ENCODE measurements around the gene RBFOX2.
"Not testable (repeated sequence)": the region's sequence is repeated elsewhere in the genome, so short reads cannot be mapped to it uniquely, and the experiment has no call there.

The RBFOX2 gene

DNA sequence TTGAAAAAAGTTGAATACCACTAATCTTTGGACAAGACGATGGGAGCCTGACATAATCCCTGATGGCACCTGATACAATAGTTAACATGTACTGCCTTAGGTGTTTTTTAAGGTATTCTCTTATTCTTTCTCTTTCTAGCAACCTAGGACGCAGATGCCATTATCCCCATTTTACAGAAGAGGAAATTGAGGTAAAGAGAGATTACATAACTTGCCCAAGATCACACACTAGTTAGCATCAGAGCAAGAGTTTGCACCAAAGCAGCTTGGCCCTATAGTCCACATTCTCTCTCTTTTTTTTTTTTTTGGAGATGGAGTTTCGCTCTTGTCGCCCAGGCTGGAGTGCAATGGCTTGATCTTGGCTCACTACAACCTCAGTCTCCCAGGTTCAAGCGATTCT lies 35.7 kb upstream of the RBFOX2 start:
- TF ChIP-seq, protein P1, sequence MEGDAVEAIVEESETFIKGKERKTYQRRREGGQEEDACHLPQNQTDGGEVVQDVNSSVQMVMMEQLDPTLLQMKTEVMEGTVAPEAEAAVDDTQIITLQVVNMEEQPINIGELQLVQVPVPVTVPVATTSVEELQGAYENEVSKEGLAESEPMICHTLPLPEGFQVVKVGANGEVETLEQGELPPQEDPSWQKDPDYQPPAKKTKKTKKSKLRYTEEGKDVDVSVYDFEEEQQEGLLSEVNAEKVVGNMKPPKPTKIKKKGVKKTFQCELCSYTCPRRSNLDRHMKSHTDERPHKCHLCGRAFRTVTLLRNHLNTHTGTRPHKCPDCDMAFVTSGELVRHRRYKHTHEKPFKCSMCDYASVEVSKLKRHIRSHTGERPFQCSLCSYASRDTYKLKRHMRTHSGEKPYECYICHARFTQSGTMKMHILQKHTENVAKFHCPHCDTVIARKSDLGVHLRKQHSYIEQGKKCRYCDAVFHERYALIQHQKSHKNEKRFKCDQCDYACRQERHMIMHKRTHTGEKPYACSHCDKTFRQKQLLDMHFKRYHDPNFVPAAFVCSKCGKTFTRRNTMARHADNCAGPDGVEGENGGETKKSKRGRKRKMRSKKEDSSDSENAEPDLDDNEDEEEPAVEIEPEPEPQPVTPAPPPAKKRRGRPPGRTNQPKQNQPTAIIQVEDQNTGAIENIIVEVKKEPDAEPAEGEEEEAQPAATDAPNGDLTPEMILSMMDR (IDR thresholded peaks at IDR 0.05; ENCODE audit: poor library complexity, severe bottlenecking) = no peak
- Histone ChIP-seq H3K27ac (ENCODE audit: poor library complexity, severe bottlenecking) (no peak overlapping the region), H3K36me3 (ENCODE audit: low read depth) (no peaks in the 10 kb centered on the region), H3K4me1 (ENCODE audit: insufficient read depth, poor library complexity, severe bottlenecking) (no peaks in the 10 kb centered on the region), H3K4me3 (ENCODE audit: severe bottlenecking) (no peak overlapping the region), H3K9me3 (ENCODE audit: severe bottlenecking) (no peaks in the 10 kb centered on the region), H3K27me3 (ENCODE audit: insufficient read depth, poor library complexity, severe bottlenecking) (no peaks in the 10 kb centered on the region)
- DNase-seq (ENCODE audit: low spot score) (no peak), ATAC-seq (ENCODE audit: low read depth) (no peak)

DNA sequence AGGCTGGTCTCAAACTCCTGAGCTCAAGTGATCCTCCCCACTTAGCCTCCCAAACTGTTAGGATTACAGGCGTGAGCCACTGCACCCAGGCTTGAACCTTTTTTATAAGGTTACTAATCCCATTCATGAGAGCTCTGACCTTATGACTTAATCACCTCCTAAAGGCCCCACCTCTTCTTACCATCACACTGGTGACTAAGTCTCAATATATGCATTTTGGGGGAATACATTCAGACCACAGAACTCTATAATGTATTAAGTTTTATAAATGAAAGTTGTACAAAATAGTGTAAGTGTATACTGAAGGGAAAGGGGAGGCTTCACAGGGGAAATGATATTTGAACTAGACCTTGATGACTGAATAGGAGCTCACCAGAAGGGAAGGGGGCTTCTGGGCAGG lies 28.4 kb upstream of the RBFOX2 start:
- peaks cover 21% of the 10 kb centered on the region for H3K4me1 ChIP-seq (ENCODE audit: insufficient read depth, poor library complexity, severe bottlenecking)
- ATAC-seq (ENCODE audit: low read depth) (peak; percentile 78), DNase-seq (ENCODE audit: low spot score) (no peak)
- no peaks in the 10 kb centered on the region for H3K27me3 ChIP-seq (ENCODE audit: insufficient read depth, poor library complexity, severe bottlenecking)
- TF ChIP-seq, protein P1 (IDR thresholded peaks at IDR 0.05; ENCODE audit: poor library complexity, severe bottlenecking) = no peak
- no peaks in the 10 kb centered on the region for H3K36me3 ChIP-seq (ENCODE audit: low read depth)
- peak overlapping the region; percentile 47 for H3K27ac ChIP-seq (ENCODE audit: poor library complexity, severe bottlenecking)
- no peak overlapping the region for H3K4me3 ChIP-seq (ENCODE audit: severe bottlenecking)
- H3K9me3 ChIP-seq (ENCODE audit: severe bottlenecking) = no peaks in the 10 kb centered on the region

DNA sequence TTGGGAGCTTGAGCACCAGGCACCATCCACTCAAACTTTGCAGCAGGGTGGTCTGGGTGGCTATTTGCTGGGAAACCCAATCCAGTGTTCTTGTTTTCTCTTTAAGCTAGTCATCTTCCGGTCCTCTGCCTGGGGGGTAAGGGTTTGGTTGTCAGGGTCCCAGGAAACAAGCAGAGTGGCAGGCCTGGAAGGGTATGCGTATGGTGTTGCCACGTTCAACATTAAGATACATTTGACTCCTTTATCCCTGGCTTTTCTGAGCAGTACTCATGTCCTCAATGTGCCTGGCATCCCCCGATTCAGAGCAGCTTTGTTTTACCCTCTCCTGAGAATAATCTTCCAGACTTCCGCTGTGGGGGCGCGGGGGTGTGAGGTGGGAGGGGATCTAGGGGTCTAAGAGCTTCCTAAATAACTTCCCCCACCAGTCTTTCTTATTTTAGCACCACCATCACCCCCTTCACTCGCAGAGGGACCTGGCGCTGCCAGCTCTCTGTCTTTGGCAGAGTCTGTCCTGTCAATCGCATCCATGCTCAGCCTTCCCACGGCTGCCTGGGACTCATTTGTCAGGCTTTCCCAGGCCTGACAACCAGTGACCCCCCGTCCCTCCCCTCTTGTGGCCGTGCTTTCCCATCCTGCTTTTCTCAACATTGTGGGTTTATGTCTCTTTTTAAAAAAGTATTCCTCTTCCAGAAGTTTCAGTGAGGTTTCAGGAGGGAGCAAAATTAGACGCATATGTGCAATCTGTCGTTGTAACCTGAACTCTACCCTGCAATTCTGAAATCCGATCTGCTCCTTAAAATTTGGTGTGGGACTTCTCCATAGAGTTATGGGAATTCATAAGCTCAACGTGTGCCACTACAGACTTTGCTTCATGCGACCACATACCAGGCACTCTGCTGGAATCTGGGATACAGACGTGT lies 27.0 kb upstream of the RBFOX2 start:
- TF ChIP-seq, protein P1 (IDR thresholded peaks at IDR 0.05; ENCODE audit: poor library complexity, severe bottlenecking) = no peak
- DNase-seq (ENCODE audit: low spot score) = no peak

DNA sequence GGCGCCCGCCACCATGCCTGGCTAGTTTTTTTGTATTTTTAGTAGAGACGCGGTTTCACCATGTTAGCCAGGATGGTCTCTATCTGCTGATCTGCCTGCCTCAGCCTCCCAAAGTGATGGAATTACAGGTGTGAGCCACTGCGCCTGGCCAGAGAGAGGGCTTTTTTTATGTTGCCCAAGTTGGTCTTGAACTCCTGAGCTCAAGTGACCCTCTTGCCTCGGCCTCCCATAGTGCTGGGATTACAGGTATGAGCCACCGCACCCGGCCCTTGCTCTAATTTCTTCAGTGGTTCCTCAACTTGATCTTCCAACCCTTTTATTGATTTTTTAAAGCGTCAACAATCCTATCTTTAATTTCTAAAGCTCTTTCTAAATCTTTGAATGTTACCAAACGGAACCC lies 25.8 kb upstream of the RBFOX2 start:
- not testable (repeated sequence) for H3K27me3 ChIP-seq (ENCODE audit: insufficient read depth, poor library complexity, severe bottlenecking); H3K9me3 ChIP-seq (ENCODE audit: severe bottlenecking); H3K36me3 ChIP-seq (ENCODE audit: low read depth); H3K4me3 ChIP-seq (ENCODE audit: severe bottlenecking); DNase-seq (ENCODE audit: low spot score); H3K27ac ChIP-seq (ENCODE audit: poor library complexity, severe bottlenecking); ATAC-seq (ENCODE audit: low read depth)
- peaks cover 22% of the 10 kb centered on the region for H3K4me1 ChIP-seq (ENCODE audit: insufficient read depth, poor library complexity, severe bottlenecking)

More for the DNA sequence above, 27.0 kb upstream of the RBFOX2 start:
- Histone ChIP-seq H3K9me3 (ENCODE audit: severe bottlenecking) (no peaks in the 10 kb centered on the region), H3K27me3 (ENCODE audit: insufficient read depth, poor library complexity, severe bottlenecking) (no peaks in the 10 kb centered on the region), H3K27ac (ENCODE audit: poor library complexity, severe bottlenecking) (no peak overlapping the region), H3K36me3 (ENCODE audit: low read depth) (no peaks in the 10 kb centered on the region), H3K4me1 (ENCODE audit: insufficient read depth, poor library complexity, severe bottlenecking) (peaks cover 21% of the 10 kb centered on the region), H3K4me3 (ENCODE audit: severe bottlenecking) (no peak overlapping the region)
- ATAC-seq (ENCODE audit: low read depth) = no peak

DNA sequence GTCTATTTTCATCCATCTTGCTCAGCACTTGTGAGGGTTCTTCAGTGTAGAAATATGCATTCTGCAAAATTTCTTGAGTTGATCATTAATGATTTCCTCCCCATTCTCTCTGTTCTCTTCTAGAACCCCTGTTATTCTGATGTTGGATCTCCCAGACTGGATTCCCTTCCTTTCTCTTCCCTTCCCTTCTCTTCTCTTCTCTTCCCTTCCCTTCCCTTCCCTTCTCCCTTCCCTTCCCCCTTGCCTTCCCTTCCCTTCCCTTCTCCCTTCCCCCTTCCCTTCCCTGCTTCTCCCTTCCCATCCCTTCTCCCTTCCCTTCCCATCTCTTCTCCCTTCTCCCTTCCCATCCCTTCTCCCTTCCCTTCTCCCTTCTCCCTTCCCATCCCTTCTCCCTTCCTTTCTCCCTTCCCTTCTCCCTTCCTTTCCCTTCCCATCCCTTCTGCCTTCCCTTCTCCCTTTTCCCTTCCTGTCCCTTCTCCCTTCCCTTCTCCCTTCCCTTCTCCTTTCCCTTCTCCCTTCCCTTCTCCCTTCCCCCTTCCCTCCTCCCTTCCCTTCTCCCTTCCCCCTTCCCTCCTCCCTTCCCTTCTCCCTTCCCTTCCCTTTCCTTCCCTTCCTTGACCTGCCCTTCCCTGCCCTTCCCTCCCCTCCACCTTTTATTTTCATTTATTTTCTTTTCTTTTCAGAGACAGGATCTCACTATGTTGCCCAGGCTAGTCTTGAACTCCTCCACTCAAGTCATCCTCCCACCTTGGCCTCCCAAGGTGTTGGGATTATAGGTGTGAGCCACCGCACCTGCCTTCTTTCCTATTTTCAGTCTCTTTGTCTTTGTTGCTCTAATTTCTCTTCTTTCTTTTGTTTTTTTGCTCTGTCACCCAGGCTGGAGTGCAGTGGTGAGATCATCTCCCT lies 24.9 kb upstream of the RBFOX2 start:
- ATAC-seq (ENCODE audit: low read depth) (no peak), DNase-seq (ENCODE audit: low spot score) (no peak)
- Histone ChIP-seq H3K27me3 (ENCODE audit: insufficient read depth, poor library complexity, severe bottlenecking) (no peaks in the 10 kb centered on the region), H3K27ac (ENCODE audit: poor library complexity, severe bottlenecking) (peak overlapping the region; percentile 82), H3K4me1 (ENCODE audit: insufficient read depth, poor library complexity, severe bottlenecking) (peaks cover 28% of the 10 kb centered on the region), H3K9me3 (ENCODE audit: severe bottlenecking) (no peaks in the 10 kb centered on the region), H3K4me3 (ENCODE audit: severe bottlenecking) (no peak overlapping the region), H3K36me3 (ENCODE audit: low read depth) (no peaks in the 10 kb centered on the region)
- TF ChIP-seq, protein P1 (IDR thresholded peaks at IDR 0.05; ENCODE audit: poor library complexity, severe bottlenecking) = no peak

Data from RWPE2 (cell line).